GM23338 (cell line): ENCODE results near the gene RYR2. TPM values are rescaled to one million over a fixed set of nuclear protein-coding genes. Genes with fewer than 3 reads are reported as not detected.

Experiments used
- ATAC-seq: fragments of 200-7000 bp; cut with Tn5 transposase; 3 replicates; pipeline ENCODE4 v1.9.1; 2020
- DNase-seq: peaks from one replicate; pipeline ENCODE4 v3.0.0-alpha.2; 2015; ENCODE audit warnings: low spot score
- H2AFZ ChIP-seq: fragments of 200-600 bp; sonication (generic); 2 replicates; pipeline ENCODE4 v1.8.0; 2016; ENCODE audit warnings: antibody characterized with exemption, mild to moderate bottlenecking, moderate library complexity
- H3F3A ChIP-seq: fragments of 200-600 bp; sonication (generic); replicated peaks from 2 replicates; pipeline ENCODE4 v1.8.0; 2017; ENCODE audit warnings: antibody characterized with exemption, mixed run types, low read depth
- H3K27ac ChIP-seq: fragments of 200-600 bp; sonication (generic); 2 replicates; pipeline ENCODE4 v1.6.1; 2016; ENCODE audit warnings: low read depth
- H3K27me3 ChIP-seq: fragments of 200-600 bp; sonication (generic); 2 replicates; pipeline ENCODE4 v1.8.0; 2016; ENCODE audit warnings: mild to moderate bottlenecking, mixed run types, moderate library complexity; ENCODE audit not compliant: insufficient read depth
- H3K36me3 ChIP-seq: fragments of 200-600 bp; sonication (generic); 2 replicates; pipeline ENCODE4 v1.8.0; 2016; ENCODE audit warnings: mild to moderate bottlenecking; ENCODE audit not compliant: insufficient read depth
- H3K4me1 ChIP-seq: fragments of 200-600 bp; sonication (generic); 2 replicates; pipeline ENCODE4 v1.8.0; 2016; ENCODE audit warnings: mild to moderate bottlenecking, moderate library complexity; ENCODE audit not compliant: insufficient read depth
- H3K4me2 ChIP-seq: fragments of 200-600 bp; sonication (generic); 2 replicates; pipeline ENCODE4 v1.7.1; 2017; ENCODE audit warnings: mixed run types
- H3K4me3 ChIP-seq: fragments of 200-600 bp; sonication (generic); 2 replicates; pipeline ENCODE4 v1.6.1; 2016; ENCODE audit warnings: mixed run types
- H3K79me2 ChIP-seq: fragments of 200-600 bp; sonication (generic); replicated peaks from 2 replicates; pipeline ENCODE4 v1.8.0; 2017; ENCODE audit warnings: mild to moderate bottlenecking; ENCODE audit not compliant: insufficient read depth
- H3K9me2 ChIP-seq: fragments of 200-600 bp; sonication (generic); 2 replicates; pipeline ENCODE4 v1.8.0; 2017; ENCODE audit not compliant: insufficient read depth
- H4K20me1 ChIP-seq: fragments of 200-600 bp; sonication (generic); replicated peaks from 2 replicates; pipeline ENCODE4 v1.8.0; 2017; ENCODE audit warnings: mild to moderate bottlenecking; ENCODE audit not compliant: insufficient read depth
- H3K27ac Mint-ChIP-seq: 2 replicates; pipeline ENCODE4 v1.8.0; 2020; ENCODE audit warnings: inconsistent platforms, mild to moderate bottlenecking, moderate library complexity, mixed read lengths
- H3K27me3 Mint-ChIP-seq: 3 replicates; pipeline ENCODE4 v1.8.0; 2022; ENCODE audit warnings: low read depth, mild to moderate bottlenecking, moderate library complexity, mixed read lengths, inconsistent platforms; ENCODE audit not compliant: insufficient read depth, poor library complexity
- H3K36me3 Mint-ChIP-seq: 3 replicates; pipeline ENCODE4 v1.8.0; 2021; ENCODE audit warnings: low read depth, mild to moderate bottlenecking, inconsistent platforms, moderate library complexity, mixed read lengths
- H3K4me1 Mint-ChIP-seq: 3 replicates; pipeline ENCODE4 v1.8.0; 2020; ENCODE audit warnings: mild to moderate bottlenecking, inconsistent platforms, mixed read lengths
- H3K4me3 Mint-ChIP-seq: 3 replicates; pipeline ENCODE4 v1.8.0; 2021; ENCODE audit warnings: moderate library complexity, mild to moderate bottlenecking, inconsistent platforms, mixed read lengths
- H3K9me3 Mint-ChIP-seq: 3 replicates; pipeline ENCODE4 v1.8.0; 2020; ENCODE audit warnings: moderate library complexity, mild to moderate bottlenecking, inconsistent platforms, mixed read lengths
- CREB1 ChIP-seq: fragments of 250-450 bp; sonication (Bioruptor Pico); IDR thresholded peaks from 2 replicates; pipeline ENCODE4 v1.5.0; 2020; ENCODE audit warnings: low read depth, mild to moderate bottlenecking, moderate library complexity
- CTCF ChIP-seq, 2 experiments: fragments of 200-600 bp in 1 of 2; sonication (generic) in 1 of 2; conservative IDR thresholded peaks; 2 replicates each; pipeline versions ENCODE4 v1.5.1 to v1.6.1; 2016 to 2017; ENCODE audit warnings: antibody characterized with exemption in 2 of 2, low read depth in 2 of 2, mild to moderate bottlenecking in 2 of 2, moderate library complexity in 1 of 2
- ETS1 ChIP-seq: IDR thresholded peaks from 2 replicates; pipeline ENCODE4 v1.6.1; 2016; ENCODE audit warnings: antibody characterized with exemption
- EZH2 ChIP-seq: fragments of 200-600 bp; sonication (generic); IDR thresholded peaks from one replicate; pipeline ENCODE4 v1.8.0; 2017; ENCODE audit warnings: antibody characterized with exemption, mild to moderate bottlenecking, low read depth; ENCODE audit not compliant: unreplicated experiment
- EZH2phosphoT487 ChIP-seq: fragments of 200-600 bp; sonication (generic); IDR thresholded peaks from one replicate; pipeline ENCODE4 v1.8.1; 2018; ENCODE audit warnings: antibody characterized with exemption; ENCODE audit not compliant: unreplicated experiment
- JUNB ChIP-seq: IDR thresholded peaks from one replicate; pipeline ENCODE4 v1.6.1; 2016; ENCODE audit warnings: antibody characterized with exemption; ENCODE audit not compliant: unreplicated experiment
- NANOG ChIP-seq: IDR thresholded peaks from 2 replicates; pipeline ENCODE4 v1.6.1; 2016; ENCODE audit warnings: antibody characterized with exemption, borderline replicate concordance
- POLR2AphosphoS5 ChIP-seq: IDR thresholded peaks from 2 replicates; pipeline ENCODE4 v1.6.1; 2016; ENCODE audit warnings: antibody characterized with exemption, low read depth
- REST ChIP-seq: IDR thresholded peaks from one replicate; pipeline ENCODE4 v1.6.1; 2018; ENCODE audit warnings: antibody characterized with exemption; ENCODE audit not compliant: unreplicated experiment
- STAT1 ChIP-seq: IDR thresholded peaks from one replicate; pipeline ENCODE4 v1.6.1; 2016; ENCODE audit warnings: antibody characterized with exemption; ENCODE audit not compliant: unreplicated experiment
- ZNF114 ChIP-seq: fragments of 250-450 bp; sonication (Bioruptor Pico); IDR thresholded peaks from 2 replicates; pipeline ENCODE4 v1.5.0; 2020; ENCODE audit warnings: mild to moderate bottlenecking, moderate library complexity
- ZNF331 ChIP-seq: fragments of 250-450 bp; sonication (Bioruptor Pico); IDR thresholded peaks from 2 replicates; pipeline ENCODE4 v1.5.0; 2020; ENCODE audit warnings: low read depth, mild to moderate bottlenecking, moderate library complexity
- ZNF462 ChIP-seq: fragments of 250-450 bp; sonication (Bioruptor Pico); IDR thresholded peaks from 2 replicates; pipeline ENCODE4 v1.5.0; 2020; ENCODE audit warnings: mild to moderate bottlenecking, moderate library complexity
- polyA plus RNA-seq: library from polyadenylated mRNA; unstranded; fragments of >200 nt; fragmentation: Nextera tagmentation; extraction: Ambion mirVana; gene quantifications from 2 replicates; pipeline ENCODE4 v1.2.1, GENCODE V29; 2016
- total RNA-seq: library from RNA; depleted of rRNA; stranded (reverse); fragments of >200 nt; shearing (Covaris generic); gene quantifications from 2 replicates; pipeline ENCODE4 v1.2.3, GENCODE V29; 2014

The RYR2 gene
- total and polyA plus RNA-seq, 2 experiments from 2014 or later: 8.9 to 10.0 TPM

- no peaks in the 10 kb centered on the region for H3K36me3 Mint-ChIP-seq
- Histone ChIP-seq H3K27ac (no peak overlapping the region), H3K4me2 (no peak overlapping the region), H3K79me2 (peaks cover 22% of the 10 kb centered on the region), H4K20me1 (no peaks in the 10 kb centered on the region), H3K4me1 (peaks cover 30% of the 10 kb centered on the region), H3K27me3 (no peaks in the 10 kb centered on the region), H2AFZ (no peak overlapping the region), H3K4me3 (no peak overlapping the region), H3F3A (no peaks in the 10 kb centered on the region), H3K9me2 (no peaks in the 10 kb centered on the region), H3K36me3 (no peaks in the 10 kb centered on the region)
- no peak for DNase-seq
- H3K4me1 Mint-ChIP-seq: peaks cover 23% of the 10 kb centered on the region
- no peaks in the 10 kb centered on the region for H3K27me3 Mint-ChIP-seq
- TF ChIP-seq NANOG: no peak
- no peak for TF ChIP-seq CTCF (conservative IDR thresholded peaks at IDR 0.05; ENCODE audit: low read depth in 2 of 2)
- TF ChIP-seq STAT1: no peak
- no peak for TF ChIP-seq ZNF462 (CRISPR knock-in tag)
- TF ChIP-seq ZNF331: no peak
- no peak for TF ChIP-seq POLR2AphosphoS5
- no peak for TF ChIP-seq ZNF114 (CRISPR knock-in tag)
- no peak for TF ChIP-seq ETS1
- TF ChIP-seq JUNB: no peak
- no peak for TF ChIP-seq REST
- no peak for TF ChIP-seq EZH2
- no peak for TF ChIP-seq EZH2phosphoT487
- no peak for TF ChIP-seq CREB1 (CRISPR knock-in tag)
- H3K27ac Mint-ChIP-seq: no peak overlapping the region
- no peak for ATAC-seq
- H3K4me3 Mint-ChIP-seq: no peak overlapping the region
- no peaks in the 10 kb centered on the region for H3K9me3 Mint-ChIP-seq
Observed at GRCh38 chr1:237181743-237182317, 139.8 kb downstream of the RYR2 start.
